ENCODE results near the gene PKNOX1.

DNA sequence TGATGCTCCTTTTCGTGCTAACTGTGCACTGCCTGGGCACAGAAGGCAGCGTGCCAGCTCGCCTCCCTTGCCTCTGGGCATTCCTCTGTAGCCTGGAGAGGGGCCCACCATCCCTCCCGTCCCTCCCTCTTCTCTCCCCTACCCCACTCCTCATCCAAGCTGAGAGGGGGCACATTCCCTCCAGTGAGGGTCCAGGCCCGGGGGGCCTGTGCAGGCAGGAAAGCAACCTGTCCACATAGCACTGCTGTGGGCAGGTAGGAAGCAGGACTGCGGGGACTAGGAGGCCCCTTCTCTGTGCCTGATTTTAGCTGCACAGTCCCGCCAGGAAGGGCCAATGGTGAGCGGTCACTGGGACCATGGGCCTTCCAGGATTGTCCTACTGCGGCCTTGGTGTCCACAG is 10.3 kb upstream of the PKNOX1 start:
- TF ChIP-seq, protein P1, sequence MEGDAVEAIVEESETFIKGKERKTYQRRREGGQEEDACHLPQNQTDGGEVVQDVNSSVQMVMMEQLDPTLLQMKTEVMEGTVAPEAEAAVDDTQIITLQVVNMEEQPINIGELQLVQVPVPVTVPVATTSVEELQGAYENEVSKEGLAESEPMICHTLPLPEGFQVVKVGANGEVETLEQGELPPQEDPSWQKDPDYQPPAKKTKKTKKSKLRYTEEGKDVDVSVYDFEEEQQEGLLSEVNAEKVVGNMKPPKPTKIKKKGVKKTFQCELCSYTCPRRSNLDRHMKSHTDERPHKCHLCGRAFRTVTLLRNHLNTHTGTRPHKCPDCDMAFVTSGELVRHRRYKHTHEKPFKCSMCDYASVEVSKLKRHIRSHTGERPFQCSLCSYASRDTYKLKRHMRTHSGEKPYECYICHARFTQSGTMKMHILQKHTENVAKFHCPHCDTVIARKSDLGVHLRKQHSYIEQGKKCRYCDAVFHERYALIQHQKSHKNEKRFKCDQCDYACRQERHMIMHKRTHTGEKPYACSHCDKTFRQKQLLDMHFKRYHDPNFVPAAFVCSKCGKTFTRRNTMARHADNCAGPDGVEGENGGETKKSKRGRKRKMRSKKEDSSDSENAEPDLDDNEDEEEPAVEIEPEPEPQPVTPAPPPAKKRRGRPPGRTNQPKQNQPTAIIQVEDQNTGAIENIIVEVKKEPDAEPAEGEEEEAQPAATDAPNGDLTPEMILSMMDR (conservative IDR thresholded peaks at IDR 0.05; ENCODE audit: low read depth in 2 of 2), result no peak
- TF ChIP-seq CREB1 (CRISPR knock-in tag; IDR thresholded peaks at IDR 0.05; ENCODE audit: low read depth) (no peak), EZH2phosphoT487 (IDR thresholded peaks at IDR 0.05; ENCODE audit: unreplicated experiment) (no peak), EZH2 (IDR thresholded peaks at IDR 0.05; ENCODE audit: low read depth, unreplicated experiment) (no peak), STAT1 (IDR thresholded peaks at IDR 0.05; ENCODE audit: unreplicated experiment) (no peak), POLR2AphosphoS5 (IDR thresholded peaks at IDR 0.05; ENCODE audit: low read depth) (no peak), ZNF114 (CRISPR knock-in tag; IDR thresholded peaks at IDR 0.05) (no peak), JUNB (IDR thresholded peaks at IDR 0.05; ENCODE audit: unreplicated experiment) (no peak), ZNF331 (CRISPR knock-in tag; IDR thresholded peaks at IDR 0.05; ENCODE audit: low read depth) (no peak)
- TF ChIP-seq, protein P2, sequence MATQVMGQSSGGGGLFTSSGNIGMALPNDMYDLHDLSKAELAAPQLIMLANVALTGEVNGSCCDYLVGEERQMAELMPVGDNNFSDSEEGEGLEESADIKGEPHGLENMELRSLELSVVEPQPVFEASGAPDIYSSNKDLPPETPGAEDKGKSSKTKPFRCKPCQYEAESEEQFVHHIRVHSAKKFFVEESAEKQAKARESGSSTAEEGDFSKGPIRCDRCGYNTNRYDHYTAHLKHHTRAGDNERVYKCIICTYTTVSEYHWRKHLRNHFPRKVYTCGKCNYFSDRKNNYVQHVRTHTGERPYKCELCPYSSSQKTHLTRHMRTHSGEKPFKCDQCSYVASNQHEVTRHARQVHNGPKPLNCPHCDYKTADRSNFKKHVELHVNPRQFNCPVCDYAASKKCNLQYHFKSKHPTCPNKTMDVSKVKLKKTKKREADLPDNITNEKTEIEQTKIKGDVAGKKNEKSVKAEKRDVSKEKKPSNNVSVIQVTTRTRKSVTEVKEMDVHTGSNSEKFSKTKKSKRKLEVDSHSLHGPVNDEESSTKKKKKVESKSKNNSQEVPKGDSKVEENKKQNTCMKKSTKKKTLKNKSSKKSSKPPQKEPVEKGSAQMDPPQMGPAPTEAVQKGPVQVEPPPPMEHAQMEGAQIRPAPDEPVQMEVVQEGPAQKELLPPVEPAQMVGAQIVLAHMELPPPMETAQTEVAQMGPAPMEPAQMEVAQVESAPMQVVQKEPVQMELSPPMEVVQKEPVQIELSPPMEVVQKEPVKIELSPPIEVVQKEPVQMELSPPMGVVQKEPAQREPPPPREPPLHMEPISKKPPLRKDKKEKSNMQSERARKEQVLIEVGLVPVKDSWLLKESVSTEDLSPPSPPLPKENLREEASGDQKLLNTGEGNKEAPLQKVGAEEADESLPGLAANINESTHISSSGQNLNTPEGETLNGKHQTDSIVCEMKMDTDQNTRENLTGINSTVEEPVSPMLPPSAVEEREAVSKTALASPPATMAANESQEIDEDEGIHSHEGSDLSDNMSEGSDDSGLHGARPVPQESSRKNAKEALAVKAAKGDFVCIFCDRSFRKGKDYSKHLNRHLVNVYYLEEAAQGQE (IDR thresholded peaks at IDR 0.05; ENCODE audit: unreplicated experiment), result no peak
- TF ChIP-seq, protein P3, sequence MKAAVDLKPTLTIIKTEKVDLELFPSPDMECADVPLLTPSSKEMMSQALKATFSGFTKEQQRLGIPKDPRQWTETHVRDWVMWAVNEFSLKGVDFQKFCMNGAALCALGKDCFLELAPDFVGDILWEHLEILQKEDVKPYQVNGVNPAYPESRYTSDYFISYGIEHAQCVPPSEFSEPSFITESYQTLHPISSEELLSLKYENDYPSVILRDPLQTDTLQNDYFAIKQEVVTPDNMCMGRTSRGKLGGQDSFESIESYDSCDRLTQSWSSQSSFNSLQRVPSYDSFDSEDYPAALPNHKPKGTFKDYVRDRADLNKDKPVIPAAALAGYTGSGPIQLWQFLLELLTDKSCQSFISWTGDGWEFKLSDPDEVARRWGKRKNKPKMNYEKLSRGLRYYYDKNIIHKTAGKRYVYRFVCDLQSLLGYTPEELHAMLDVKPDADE (IDR thresholded peaks at IDR 0.05), result no peak
- TF ChIP-seq, protein P4, sequence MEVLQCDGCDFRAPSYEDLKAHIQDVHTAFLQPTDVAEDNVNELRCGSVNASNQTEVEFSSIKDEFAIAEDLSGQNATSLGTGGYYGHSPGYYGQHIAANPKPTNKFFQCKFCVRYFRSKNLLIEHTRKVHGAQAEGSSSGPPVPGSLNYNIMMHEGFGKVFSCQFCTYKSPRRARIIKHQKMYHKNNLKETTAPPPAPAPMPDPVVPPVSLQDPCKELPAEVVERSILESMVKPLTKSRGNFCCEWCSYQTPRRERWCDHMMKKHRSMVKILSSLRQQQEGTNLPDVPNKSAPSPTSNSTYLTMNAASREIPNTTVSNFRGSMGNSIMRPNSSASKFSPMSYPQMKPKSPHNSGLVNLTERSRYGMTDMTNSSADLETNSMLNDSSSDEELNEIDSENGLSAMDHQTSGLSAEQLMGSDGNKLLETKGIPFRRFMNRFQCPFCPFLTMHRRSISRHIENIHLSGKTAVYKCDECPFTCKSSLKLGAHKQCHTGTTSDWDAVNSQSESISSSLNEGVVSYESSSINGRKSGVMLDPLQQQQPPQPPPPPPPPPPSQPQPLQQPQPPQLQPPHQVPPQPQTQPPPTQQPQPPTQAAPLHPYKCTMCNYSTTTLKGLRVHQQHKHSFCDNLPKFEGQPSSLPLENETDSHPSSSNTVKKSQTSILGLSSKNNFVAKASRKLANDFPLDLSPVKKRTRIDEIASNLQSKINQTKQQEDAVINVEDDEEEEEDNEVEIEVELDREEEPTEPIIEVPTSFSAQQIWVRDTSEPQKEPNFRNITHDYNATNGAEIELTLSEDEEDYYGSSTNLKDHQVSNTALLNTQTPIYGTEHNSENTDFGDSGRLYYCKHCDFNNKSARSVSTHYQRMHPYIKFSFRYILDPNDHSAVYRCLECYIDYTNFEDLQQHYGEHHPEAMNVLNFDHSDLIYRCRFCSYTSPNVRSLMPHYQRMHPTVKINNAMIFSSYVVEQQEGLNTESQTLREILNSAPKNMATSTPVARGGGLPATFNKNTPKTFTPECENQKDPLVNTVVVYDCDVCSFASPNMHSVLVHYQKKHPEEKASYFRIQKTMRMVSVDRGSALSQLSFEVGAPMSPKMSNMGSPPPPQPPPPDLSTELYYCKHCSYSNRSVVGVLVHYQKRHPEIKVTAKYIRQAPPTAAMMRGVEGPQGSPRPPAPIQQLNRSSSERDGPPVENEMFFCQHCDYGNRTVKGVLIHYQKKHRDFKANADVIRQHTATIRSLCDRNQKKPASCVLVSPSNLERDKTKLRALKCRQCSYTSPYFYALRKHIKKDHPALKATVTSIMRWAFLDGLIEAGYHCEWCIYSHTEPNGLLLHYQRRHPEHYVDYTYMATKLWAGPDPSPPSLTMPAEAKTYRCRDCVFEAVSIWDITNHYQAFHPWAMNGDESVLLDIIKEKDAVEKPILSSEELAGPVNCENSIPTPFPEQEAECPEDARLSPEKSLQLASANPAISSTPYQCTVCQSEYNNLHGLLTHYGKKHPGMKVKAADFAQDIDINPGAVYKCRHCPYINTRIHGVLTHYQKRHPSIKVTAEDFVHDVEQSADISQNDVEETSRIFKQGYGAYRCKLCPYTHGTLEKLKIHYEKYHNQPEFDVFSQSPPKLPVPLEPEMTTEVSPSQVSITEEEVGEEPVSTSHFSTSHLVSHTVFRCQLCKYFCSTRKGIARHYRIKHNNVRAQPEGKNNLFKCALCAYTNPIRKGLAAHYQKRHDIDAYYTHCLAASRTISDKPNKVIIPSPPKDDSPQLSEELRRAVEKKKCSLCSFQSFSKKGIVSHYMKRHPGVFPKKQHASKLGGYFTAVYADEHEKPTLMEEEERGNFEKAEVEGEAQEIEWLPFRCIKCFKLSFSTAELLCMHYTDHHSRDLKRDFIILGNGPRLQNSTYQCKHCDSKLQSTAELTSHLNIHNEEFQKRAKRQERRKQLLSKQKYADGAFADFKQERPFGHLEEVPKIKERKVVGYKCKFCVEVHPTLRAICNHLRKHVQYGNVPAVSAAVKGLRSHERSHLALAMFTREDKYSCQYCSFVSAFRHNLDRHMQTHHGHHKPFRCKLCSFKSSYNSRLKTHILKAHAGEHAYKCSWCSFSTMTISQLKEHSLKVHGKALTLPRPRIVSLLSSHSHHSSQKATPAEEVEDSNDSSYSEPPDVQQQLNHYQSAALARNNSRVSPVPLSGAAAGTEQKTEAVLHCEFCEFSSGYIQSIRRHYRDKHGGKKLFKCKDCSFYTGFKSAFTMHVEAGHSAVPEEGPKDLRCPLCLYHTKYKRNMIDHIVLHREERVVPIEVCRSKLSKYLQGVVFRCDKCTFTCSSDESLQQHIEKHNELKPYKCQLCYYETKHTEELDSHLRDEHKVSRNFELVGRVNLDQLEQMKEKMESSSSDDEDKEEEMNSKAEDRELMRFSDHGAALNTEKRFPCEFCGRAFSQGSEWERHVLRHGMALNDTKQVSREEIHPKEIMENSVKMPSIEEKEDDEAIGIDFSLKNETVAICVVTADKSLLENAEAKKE (CRISPR knock-in tag; IDR thresholded peaks at IDR 0.05), result no peak

Data from GM23338 (cell line).